Measurements from ENCODE around the gene RP9. TPM values are rescaled to one million over a fixed set of nuclear protein-coding genes. Genes with fewer than 3 reads are reported as not detected.

Gene RP9
- total and polyA plus RNA-seq, 2 of the 13 experiments (the other 11 are each of a cell fraction or from before 2014, with no cell fraction given) = 14.2 to 18.6 TPM

DNA sequence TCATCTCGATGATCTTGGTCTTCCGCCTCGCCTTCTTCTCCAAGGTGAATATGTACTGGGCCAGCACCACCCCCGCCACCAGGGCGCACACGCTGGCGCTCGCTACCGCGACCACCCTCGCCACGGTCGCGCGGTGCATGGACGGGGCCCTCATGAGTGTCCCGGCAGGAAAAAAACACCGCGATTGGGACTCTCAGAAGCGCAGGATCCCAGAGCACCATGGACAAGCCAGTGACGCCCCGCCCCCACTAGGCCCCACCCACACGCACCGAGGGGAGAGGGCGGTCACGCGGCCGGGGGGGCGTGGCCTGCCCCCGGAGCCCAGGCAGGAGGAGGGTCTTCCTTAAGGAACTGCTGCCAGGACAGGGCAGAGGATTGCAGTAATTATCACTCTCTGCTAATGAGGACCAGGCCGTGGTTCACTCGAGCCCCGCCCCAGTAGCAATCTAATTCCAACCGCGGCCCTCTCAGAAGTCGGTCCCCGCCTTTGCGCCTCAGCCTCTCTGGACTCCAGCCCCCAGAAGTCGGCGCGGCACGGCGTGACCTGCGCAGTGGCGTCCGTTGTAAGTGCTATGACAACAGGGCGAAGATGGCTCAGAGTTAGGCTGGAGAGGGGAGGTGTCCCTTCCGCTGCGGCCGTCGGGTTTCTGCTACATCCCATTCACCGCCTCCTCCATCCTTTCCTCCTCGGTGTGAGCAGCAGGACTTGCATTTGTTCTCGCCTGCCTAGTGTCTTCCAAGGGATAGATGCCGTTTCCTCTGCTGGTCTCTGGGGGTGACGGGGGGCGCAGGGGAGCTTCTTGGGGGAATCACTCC lies 20.0 kb upstream of the RP9 start, which contains the start of gene BBS9 (continued):
- TF ChIP-seq TEAD3 (CRISPR knock-in tag; optimal IDR thresholded peaks at IDR 0.05; ENCODE audit: borderline replicate concordance) = peak; percentile 33
- TF ChIP-seq ZNF564 (CRISPR knock-in tag; IDR thresholded peaks at IDR 0.05) = peak; percentile 67; the same call in 1 of the 2 replicates
- no peak for TF ChIP-seq SETDB1 (CRISPR knock-in tag; IDR thresholded peaks at IDR 0.05; ENCODE audit: borderline replicate concordance)
- peak; percentile 85 for TF ChIP-seq TBX2 (CRISPR knock-in tag; IDR thresholded peaks at IDR 0.05; ENCODE audit: borderline replicate concordance)
- TF ChIP-seq, protein P1, sequence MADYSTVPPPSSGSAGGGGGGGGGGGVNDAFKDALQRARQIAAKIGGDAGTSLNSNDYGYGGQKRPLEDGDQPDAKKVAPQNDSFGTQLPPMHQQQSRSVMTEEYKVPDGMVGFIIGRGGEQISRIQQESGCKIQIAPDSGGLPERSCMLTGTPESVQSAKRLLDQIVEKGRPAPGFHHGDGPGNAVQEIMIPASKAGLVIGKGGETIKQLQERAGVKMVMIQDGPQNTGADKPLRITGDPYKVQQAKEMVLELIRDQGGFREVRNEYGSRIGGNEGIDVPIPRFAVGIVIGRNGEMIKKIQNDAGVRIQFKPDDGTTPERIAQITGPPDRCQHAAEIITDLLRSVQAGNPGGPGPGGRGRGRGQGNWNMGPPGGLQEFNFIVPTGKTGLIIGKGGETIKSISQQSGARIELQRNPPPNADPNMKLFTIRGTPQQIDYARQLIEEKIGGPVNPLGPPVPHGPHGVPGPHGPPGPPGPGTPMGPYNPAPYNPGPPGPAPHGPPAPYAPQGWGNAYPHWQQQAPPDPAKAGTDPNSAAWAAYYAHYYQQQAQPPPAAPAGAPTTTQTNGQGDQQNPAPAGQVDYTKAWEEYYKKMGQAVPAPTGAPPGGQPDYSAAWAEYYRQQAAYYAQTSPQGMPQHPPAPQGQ (CRISPR knock-in tag; IDR thresholded peaks at IDR 0.05; ENCODE audit: borderline replicate concordance) = 0 out of 2 replicates have a peak, but pooled peaks have one; percentile 39
- TF ChIP-seq ZKSCAN8 (CRISPR knock-in tag; IDR thresholded peaks at IDR 0.05; ENCODE audit: borderline replicate concordance) = no peak
- TF ChIP-seq ZNF253 (CRISPR knock-in tag; IDR thresholded peaks at IDR 0.05; ENCODE audit: borderline replicate concordance) = 0 out of 2 replicates have a peak, but pooled peaks have one; percentile 59
- TF ChIP-seq, protein P2, sequence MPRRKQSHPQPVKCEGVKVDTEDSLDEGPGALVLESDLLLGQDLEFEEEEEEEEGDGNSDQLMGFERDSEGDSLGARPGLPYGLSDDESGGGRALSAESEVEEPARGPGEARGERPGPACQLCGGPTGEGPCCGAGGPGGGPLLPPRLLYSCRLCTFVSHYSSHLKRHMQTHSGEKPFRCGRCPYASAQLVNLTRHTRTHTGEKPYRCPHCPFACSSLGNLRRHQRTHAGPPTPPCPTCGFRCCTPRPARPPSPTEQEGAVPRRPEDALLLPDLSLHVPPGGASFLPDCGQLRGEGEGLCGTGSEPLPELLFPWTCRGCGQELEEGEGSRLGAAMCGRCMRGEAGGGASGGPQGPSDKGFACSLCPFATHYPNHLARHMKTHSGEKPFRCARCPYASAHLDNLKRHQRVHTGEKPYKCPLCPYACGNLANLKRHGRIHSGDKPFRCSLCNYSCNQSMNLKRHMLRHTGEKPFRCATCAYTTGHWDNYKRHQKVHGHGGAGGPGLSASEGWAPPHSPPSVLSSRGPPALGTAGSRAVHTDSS (CRISPR knock-in tag; conservative IDR thresholded peaks at IDR 0.05) = no peak
- TF ChIP-seq, protein P3, sequence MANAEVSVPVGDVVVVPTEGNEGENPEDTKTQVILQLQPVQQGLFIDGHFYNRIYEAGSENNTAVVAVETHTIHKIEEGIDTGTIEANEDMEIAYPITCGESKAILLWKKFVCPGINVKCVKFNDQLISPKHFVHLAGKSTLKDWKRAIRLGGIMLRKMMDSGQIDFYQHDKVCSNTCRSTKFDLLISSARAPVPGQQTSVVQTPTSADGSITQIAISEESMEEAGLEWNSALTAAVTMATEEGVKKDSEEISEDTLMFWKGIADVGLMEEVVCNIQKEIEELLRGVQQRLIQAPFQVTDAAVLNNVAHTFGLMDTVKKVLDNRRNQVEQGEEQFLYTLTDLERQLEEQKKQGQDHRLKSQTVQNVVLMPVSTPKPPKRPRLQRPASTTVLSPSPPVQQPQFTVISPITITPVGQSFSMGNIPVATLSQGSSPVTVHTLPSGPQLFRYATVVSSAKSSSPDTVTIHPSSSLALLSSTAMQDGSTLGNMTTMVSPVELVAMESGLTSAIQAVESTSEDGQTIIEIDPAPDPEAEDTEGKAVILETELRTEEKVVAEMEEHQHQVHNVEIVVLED (CRISPR knock-in tag; IDR thresholded peaks at IDR 0.05; ENCODE audit: borderline replicate concordance) = peak; percentile 94
- TF ChIP-seq ZNF674 (CRISPR knock-in tag; IDR thresholded peaks at IDR 0.05; ENCODE audit: low read depth) = no peak
- TF ChIP-seq, protein P4, sequence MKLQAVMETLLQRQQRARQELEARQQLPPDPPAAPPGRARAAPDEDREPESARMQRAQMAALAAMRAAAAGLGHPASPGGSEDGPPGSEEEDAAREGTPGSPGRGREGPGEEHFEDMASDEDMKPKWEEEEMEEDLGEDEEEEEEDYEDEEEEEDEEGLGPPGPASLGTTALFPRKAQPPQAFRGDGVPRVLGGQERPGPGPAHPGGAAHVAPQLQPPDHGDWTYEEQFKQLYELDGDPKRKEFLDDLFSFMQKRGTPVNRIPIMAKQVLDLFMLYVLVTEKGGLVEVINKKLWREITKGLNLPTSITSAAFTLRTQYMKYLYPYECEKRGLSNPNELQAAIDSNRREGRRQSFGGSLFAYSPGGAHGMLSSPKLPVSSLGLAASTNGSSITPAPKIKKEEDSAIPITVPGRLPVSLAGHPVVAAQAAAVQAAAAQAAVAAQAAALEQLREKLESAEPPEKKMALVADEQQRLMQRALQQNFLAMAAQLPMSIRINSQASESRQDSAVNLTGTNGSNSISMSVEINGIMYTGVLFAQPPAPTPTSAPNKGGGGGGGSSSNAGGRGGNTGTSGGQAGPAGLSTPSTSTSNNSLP (IDR thresholded peaks at IDR 0.05; ENCODE audit: low read depth, low read length) = no peak
- no peak for TF ChIP-seq ZNF414 (CRISPR knock-in tag; IDR thresholded peaks at IDR 0.05)
- no peak for TF ChIP-seq NFYC (CRISPR knock-in tag; IDR thresholded peaks at IDR 0.05)
- TF ChIP-seq AHR (CRISPR knock-in tag; IDR thresholded peaks at IDR 0.05) = peak; percentile 55; the same call in 1 of the 2 replicates
- TF ChIP-seq ZSCAN31 (CRISPR knock-in tag; IDR thresholded peaks at IDR 0.05; ENCODE audit: low read depth) = 0 out of 2 replicates have a peak, but pooled peaks have one; percentile 55
- peak; percentile 41; the same call in 1 of the 2 replicates for TF ChIP-seq BORCS8-MEF2B (CRISPR knock-in tag; IDR thresholded peaks at IDR 0.05)
- TF ChIP-seq CSRNP1 (CRISPR knock-in tag; IDR thresholded peaks at IDR 0.05) = 0 out of 2 replicates have a peak, but pooled peaks have one; percentile 47
